Hepatocyte (in vitro differentiated cells): ENCODE results near the gene ZNF407.

ENCODE experiments used
- CTCF ChIP-seq: fragments of 200-600 bp; sonication (generic); IDR thresholded peaks from 2 replicates; pipeline ENCODE4 v1.5.1; 2016; ENCODE audit warnings: antibody characterized with exemption, mild to moderate bottlenecking; ENCODE audit not compliant: poor library complexity
- EZH2 ChIP-seq: fragments of 200-600 bp; sonication (generic); IDR thresholded peaks from 2 replicates; pipeline ENCODE4 v1.6.1; 2016; ENCODE audit warnings: antibody characterized with exemption, mild to moderate bottlenecking, borderline replicate concordance

GRCh38 chr18:75063196-75063595 lies 465.5 kb downstream of the ZNF407 start:
- no peak for TF ChIP-seq CTCF
- TF ChIP-seq EZH2 = no peak
